Measurements from ENCODE around the gene ZSCAN22.
"Not testable (repeated sequence)": the region's sequence is repeated elsewhere in the genome, so short reads cannot be mapped to it uniquely, and the experiment has no call there.

- TF ChIP-seq, protein P1, sequence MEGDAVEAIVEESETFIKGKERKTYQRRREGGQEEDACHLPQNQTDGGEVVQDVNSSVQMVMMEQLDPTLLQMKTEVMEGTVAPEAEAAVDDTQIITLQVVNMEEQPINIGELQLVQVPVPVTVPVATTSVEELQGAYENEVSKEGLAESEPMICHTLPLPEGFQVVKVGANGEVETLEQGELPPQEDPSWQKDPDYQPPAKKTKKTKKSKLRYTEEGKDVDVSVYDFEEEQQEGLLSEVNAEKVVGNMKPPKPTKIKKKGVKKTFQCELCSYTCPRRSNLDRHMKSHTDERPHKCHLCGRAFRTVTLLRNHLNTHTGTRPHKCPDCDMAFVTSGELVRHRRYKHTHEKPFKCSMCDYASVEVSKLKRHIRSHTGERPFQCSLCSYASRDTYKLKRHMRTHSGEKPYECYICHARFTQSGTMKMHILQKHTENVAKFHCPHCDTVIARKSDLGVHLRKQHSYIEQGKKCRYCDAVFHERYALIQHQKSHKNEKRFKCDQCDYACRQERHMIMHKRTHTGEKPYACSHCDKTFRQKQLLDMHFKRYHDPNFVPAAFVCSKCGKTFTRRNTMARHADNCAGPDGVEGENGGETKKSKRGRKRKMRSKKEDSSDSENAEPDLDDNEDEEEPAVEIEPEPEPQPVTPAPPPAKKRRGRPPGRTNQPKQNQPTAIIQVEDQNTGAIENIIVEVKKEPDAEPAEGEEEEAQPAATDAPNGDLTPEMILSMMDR (IDR thresholded peaks at IDR 0.05), result not testable (repeated sequence)
- TF ChIP-seq ZFX (IDR thresholded peaks at IDR 0.05; ENCODE audit: borderline replicate concordance), result not testable (repeated sequence)
Measured at GRCh38 chr19:58348080-58348479, 21.3 kb downstream of the ZSCAN22 start.

Measured in 22Rv1 (cell line).